ENCODE results near the gene RFK.
"Not testable (repeated sequence)": the region's sequence is repeated elsewhere in the genome, so short reads cannot be mapped to it uniquely, and the experiment has no call there.

The RFK gene

DNA sequence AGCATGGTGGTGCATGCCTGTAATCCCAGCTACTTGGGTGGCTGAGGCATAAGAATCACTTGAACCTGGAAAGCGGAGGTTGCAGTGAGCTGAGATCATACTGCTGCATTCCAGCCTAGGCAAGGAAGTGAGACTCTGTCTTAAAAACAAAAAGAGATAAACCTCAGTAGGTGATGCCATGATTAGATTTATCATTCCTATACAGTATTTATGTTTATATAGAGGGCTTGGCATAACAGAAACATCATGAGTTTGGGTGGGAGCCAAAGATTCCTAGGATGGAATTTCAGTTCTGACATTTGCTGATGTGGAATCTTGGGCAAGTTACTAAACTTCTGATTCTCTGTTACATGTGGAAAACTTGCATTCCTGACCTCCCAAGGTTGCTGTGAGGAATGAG, 22.3 kb downstream of the RFK start:
- no peak for DNase-seq (ENCODE audit: low read depth in 2 of 2)

DNA sequence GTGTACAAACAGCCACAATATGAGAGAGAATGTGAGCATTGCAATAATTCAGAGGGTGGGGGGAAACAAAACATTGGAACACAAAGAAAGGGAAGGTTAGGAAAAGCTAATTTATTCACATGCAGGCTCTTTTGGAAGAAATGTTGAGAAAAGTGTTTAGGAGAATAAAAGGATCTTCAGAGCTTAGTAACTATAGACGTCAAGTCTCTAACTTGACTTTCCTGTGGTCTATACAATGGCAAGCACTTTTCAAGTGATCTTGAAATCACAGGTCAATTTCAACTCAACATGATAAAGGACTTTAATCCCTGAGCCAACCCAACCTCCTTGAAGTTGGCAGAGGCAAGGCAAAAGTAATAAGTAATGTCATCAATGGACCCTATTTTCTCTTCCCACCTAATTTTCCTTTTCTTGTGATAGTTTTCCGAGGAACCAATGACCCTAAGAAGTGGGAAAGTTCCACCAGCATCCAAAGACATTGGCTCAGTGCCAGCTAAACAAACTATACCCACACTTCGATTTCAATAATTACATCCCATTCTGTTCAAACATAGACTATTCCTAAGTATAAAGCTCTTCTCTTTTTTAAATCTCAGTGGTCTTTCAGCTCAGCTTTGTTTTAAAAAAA, 23.7 kb downstream of the RFK start:
- no peak for DNase-seq (ENCODE audit: low read depth in 2 of 2)

DNA sequence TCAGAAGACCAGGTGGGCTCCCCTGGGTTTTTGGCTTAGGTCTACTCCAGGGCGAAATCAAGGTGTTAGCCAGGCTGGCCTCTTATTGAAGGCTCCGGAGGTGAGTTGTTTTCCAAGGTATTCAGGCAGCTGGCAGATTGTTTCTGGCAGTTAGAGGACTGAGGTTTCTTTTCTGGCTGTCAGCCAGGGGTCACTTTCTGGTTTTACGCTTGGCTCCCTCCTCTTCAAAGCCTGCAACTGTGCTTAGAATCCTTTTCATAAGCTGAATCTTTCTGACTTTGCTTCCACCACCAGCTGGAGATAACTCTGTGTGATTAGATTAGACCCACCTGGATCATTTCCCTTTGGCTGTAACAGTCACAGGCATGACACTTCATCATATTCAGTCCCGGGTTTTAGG, 24.6 kb downstream of the RFK start:
- DNase-seq (ENCODE audit: low read depth in 2 of 2) = no peak

DNA sequence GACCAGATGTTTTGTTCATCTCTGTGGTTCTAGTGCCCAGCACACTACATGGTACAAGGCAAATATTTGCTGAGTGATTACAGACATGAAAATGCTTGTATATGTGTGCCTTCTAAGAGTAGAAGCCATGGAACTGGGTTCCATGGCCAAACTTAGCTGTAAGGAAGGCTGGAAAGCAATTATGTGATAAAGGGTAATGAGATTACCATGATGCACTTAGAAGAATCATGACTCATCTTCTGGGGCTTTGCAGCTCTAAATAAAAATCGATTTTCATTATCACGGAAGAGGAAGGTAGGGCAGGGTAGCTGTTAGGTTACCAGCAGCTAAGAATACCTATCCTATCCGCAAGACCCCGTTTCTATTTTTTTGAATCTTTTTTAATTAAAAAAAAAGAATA, 28.0 kb downstream of the RFK start:
- no peak for DNase-seq (ENCODE audit: low read depth in 2 of 2)

DNA sequence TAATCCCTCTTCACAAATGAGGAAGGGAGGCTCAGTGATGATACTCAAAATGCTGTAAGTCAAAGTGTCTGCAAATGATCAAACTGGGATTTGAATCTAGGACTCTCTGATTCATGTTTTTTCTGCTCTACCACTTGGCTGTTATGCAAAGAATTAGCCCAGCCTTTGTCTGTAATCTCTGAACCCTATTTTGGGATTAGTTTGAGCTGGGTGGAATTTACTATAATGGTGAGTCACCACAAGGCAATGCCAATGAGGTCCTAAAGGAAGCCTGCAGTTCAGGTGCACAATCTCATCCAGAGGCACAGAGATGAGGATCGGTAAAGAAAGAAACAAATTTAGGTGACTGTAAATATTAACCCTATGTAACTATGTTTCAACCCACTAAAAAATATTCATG, 29.2 kb downstream of the RFK start:
- no peak for DNase-seq (ENCODE audit: low read depth in 2 of 2)

DNA sequence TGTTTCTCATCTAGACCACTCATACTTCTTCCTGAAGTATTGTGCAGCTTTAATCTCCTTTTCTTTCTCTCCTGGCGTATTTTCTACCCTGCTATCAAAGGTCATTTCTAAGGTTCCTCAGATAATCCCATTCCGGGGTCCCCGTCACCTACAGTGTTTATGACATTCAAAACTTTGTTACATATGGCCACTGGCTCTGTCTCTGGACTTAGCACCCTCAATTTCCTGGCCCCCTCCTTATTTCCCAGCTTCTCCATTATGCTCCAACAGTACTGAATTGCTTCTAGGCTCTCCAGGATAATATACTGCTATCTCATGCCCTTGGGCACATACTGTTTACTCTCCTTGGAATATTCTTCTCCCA, 31.2 kb downstream of the RFK start:
- no peak for DNase-seq (ENCODE audit: low read depth in 2 of 2)

DNA sequence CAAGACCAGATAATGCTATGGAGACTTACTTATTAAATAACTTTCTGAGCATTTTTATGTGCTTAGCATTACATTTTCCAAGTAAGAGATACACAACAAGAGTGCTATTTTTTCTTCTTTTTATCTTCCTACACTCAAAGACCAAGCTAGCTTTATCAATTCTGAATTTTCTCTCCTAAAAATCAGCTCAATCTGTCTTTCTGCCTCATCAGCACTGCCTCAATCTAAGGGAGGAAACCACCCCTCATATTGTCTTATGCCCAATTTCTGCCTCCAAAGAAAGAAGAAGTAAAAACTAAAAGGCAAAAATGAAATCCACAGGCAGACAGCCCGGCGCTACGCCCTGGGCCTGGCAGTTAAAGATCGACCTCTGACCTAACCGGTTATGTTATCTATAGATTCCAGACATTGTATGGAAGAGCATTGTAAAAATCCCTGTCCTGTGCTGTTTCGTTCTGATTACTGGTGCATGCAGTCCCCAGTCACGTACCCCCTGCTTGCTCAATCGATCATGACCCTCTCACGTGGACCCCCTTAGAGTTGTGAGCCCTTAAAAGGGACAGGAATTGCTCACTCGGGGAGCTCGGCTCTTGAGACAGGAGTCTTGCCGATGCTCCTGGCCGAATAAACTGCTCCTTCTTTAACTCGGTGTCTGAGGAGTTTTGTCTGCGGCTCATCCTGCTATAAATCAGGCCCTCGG, 31.7 kb downstream of the RFK start:
- DNase-seq (ENCODE audit: low read depth in 2 of 2) = not testable (repeated sequence)

DNA sequence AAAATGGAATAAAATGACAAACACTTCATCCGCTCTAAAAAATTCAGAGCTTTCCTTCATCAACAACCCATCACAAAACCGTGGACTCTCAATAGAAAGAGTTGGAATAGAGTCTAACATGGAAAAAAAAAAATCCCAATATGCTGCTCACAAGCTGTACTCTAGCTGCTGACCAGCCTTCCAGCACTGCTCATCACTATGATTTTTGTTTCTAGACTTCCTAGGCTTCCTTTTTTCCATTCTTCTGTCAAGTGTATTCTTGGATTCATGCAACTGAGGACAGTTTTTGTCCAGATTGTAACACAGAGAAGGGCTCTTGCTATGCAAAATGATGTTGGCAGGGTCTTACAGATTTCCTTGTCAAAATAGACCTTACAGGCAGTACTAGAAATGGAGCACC, 34.5 kb downstream of the RFK start:
- no peak for DNase-seq (ENCODE audit: low read depth in 2 of 2)

DNA sequence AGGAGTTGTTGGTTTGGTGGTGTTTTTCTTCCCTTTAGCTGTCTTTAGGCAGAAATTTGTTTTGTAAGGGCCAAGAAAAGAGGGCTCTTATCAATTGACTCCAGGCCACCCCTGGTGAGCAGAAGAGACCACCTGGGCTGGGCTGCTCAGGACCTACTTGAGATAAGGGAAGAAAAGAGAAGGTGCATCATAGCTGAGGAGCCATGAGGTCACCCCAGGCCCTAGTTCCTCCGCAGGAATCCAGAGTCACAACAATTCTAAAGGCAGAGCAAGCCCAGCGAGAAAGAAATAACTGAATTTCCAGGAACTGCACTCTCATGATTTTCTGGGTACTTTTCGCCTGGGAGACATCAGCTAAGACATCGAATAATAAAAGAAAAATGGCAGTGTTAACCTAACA, 34.9 kb downstream of the RFK start:
- DNase-seq (ENCODE audit: low read depth in 2 of 2) = no peak

DNA sequence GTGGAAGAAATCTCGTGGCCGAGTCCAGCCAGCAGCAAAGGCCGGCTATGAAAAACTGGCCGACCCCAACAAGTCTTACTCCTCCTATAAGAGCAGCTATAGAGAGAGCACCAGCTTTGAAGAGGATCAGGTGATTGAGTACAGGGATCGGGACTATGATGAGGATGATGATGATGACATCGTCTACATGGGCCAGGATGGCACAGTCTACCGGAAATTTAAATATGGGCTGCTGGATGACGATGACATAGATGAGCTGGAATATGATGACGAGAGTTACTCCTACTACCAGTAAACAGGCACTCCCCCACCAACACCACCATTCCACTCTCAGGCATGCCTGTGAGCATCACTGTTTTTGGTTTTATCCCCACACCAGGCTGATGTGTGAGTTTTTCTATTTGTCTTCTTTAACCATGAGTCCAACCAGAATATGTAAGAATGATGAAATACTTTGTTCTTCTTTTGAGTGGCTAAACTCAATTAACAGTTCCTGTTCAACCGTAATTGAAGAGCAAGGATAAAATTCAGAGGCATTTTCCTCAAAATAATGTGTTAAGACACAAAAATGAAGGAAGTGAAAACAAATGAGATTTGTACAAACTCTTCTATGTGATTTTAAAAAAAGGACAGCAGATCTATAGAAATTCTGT, 35.5 kb downstream of the RFK start:
- no peak for DNase-seq (ENCODE audit: low read depth in 2 of 2)

DNA sequence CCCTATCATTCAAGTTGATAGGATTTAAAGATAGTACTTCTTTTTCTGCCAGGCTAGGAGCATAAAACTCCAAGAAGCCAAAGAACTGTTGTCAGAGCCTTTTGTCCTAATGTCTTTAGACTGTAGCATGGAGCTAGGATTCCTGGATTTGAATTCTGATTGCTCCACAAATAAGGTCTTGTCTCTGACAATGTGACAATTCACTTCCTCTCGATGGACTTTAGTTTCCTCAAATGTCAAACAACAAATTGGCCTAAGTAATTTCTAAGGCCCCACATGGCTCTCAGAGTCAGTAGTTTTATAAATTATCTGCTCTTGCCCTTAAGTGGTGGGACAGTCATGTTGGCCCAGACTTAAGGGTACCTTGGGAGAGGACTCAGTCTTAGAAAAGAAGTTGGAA, 36.7 kb downstream of the RFK start:
- no peak for DNase-seq (ENCODE audit: low read depth in 2 of 2)

DNA sequence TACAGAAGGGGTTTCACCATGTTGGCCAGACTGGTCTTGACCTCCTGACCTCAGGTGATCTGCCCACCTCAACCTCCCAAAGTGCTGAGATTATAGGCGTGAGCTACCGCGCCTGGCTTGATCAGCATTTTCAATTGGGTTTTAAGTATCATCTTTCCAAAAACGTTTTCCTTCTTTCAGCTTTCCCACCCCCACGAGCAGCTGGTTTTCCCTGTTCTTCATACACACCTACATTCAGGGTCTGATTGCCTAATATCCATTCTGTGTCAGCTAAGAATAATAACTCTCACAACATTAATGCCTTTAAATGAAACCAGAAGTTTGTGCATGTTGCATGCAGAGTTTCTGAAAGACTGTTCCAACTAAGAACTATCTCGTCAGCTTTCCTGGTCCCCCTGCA, 38.3 kb downstream of the RFK start:
- no peak for DNase-seq (ENCODE audit: low read depth in 2 of 2)

DNA sequence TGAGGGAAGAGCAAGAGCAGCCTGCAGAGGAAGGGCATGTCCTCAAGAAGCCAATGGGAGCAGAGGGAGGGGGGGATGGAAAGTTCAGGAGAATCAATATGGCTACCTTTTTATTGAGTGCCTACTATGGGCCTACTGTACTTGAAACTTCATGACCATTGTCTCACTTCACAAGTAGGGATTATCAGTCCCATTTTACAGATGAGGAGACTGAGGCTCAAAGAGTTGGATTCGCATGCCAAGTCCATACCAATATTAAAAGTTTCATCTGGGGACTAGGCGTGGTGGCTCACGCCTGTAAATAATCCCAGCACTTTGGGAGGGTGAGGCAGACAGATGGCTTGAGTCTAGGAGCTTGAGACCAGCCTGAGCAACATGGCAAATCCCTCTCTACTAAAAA, 40.0 kb downstream of the RFK start:
- DNase-seq (ENCODE audit: low read depth in 2 of 2) = no peak

DNA sequence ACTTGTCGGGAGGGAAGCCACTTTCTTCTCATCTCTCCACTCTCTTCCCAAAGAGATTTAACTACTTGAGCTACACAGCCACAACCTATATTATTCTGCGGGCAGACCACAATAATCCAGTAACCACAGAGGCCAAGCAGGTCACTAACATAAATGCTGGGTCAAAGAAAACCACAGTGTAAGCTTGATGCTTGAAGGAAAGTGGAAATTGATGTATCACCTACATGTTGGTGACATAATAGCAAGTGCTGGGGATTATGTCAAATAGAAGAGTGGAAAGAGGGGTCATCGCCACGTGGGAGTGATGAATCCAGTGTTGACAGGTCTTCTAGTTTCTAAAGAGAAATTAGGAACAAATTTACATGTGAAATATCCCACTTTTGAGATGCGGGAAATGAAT, 40.9 kb downstream of the RFK start:
- no peak for DNase-seq (ENCODE audit: low read depth in 2 of 2)

DNA sequence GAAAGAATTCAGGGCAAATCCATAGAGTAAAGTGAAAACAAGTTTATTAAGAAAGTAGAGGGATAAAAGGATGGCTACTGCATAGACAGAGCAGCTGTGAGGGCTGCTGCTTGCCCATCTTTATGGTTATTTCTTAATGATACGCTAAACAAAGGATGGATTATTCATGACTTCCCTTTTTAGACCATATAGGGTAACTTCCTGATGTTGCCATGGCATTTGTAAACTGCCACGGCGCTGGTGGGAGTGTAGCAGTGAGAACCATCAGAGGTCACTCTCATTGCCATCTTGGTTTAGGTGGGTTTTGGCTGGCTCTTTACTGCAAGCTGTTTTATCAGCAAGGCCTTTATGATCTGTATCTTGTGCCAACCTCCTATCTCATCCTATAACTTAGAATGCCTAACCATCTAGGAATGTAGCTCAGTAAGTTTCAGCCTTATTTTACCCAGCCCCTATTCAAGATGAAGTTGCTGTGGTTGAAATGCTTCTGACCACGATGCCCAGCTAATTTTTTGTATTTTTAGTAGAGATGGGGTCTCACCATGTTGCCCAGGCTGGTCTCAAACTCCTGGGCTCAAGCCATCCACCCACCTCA, 42.1 kb downstream of the RFK start:
- no peak for DNase-seq (ENCODE audit: low read depth in 2 of 2)

DNA sequence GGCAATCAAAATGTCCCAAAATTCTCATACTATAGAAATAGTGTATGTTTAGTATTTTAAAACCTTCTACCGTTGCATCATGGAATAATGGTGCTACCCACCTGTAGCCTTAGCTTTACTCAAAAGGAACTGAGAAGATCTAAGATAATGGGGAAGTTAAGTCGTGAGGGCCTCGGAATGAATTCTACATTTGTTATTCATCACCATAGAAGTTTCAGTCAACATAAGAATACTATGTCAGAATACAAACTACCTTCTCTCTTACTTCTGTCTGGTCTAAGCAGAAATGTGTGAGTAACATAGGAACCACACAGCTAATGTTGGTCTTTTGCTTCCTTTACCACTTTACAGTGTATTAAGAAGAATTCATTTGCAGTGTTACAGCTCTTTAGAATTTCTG, 43.2 kb downstream of the RFK start:
- DNase-seq (ENCODE audit: low read depth in 2 of 2) = no peak

DNA sequence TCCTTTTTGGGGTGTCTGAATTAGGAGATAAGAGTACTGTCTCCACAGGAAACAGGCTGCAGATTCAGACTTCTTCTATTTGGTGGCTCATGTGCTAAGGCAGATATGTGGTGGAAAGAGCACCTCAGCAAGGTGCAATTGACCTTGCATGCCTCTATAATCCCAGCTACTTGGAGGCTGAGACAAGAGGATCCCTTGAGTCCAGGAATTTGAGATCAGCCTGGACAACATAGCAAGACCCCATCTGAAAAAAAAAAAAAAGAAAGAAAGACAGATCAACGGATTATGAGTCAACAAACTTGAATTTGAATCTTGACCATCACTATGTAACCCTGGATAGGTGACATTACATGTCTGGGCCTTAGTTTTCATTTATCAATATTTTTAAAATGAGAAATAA, 44.4 kb downstream of the RFK start:
- no peak for DNase-seq (ENCODE audit: low read depth in 2 of 2)

DNA sequence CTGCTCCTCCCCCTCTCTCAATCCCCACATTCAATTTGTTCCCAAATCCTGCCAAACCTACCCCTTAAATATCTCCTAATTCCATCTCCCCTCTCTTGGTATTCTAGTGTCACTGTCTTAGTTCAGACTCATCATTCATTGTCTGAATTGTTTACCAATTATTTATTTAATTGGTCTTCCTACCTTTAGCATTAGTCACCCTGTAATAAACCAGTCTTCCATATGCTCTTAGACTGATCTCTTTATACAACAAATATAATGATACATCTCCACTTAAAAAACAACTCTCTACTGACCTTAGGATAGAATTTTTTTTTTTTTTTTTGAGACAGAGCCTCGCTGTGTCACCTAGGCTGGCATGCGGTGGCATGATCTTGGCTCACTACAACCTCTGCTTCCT, 51.4 kb downstream of the RFK start:
- no peak for DNase-seq (ENCODE audit: low read depth in 2 of 2)

DNA sequence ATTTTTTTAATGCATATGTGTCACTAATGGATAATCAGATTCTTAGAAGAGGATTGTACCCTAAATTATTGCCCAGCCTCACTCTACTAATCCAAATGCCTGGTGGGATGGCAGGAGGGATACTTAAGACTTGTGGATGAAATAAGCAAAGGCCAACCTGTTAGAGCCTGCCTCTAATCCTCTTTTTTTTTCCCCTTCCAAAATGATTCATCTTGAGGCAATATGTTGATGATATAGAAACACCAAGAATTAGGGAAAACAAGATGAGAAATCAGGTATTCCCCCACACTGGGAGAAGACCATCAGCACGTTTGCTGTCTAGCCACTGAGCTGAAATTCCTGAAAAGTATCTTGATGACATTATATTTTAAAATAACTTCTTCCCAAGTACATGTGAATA, 52.0 kb downstream of the RFK start:
- DNase-seq (ENCODE audit: low read depth in 2 of 2) = no peak

DNA sequence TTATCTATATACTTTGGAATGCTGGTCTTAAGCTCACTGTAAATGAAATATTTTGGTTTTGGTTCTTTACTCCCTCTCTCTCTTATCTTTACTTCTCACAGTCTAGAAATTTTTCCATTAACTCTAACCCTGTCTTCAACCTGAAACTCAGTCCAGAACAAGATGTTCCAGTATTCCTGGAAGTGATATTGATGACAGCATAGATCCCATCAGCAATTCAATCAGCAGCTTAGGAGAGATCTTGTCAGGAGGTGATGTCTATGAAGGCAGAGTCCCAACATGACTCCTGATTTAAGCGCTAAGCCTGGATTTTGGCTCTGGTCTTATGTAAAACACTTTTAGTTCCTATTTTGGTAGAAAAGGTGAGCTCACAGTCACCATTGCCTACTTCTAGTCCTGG, 52.6 kb downstream of the RFK start:
- DNase-seq (ENCODE audit: low read depth in 2 of 2) = no peak

DNA sequence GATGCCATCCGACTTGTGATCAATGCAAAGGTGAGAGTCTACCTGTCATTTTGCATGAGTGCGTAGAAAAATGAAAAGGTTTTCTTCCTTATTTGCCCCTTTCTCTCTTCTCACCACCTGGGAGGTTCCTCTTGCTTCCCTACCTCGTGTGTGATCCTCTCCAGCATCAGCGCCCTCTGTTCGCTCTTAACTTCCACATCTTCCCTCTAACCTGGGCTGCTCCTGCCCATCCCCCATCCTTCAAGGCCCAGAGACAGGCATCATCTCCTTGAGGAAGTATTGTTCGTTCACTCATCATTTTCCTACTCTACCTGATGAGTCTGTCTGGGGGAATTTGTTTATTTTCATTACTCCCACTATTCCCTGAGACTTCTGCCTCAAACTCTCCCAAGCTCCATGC, 55.8 kb downstream of the RFK start:
- no peak for DNase-seq (ENCODE audit: low read depth in 2 of 2)

DNA sequence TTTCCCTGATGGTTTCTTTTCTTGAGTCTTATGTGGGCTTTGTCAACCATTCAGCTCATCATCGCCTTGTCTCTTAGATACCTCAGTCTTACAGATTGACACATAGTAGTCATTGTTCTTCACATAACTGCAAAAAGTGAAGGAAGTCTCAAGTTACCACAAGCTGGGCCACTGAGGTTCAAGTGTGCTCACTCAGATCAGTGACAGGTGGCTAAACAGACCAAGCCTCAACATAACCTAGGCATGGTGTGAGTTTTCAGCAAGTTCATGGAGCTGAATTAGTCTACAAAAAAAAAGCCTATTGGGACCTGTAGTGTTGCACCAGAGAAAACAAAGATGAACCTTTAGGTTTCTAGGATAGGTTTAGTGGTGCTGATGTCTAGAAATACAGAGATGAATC, 58.2 kb downstream of the RFK start:
- no peak for DNase-seq (ENCODE audit: low read depth in 2 of 2)
